GOT3 (cell line): ENCODE data around the gene MASP2.
"Not testable (repeated sequence)": the region's sequence is repeated elsewhere in the genome, so short reads cannot be mapped to it uniquely, and the experiment has no call there.

Experiments used
- DNase-seq: peaks from one replicate; lab custom pipeline; 2025; ENCODE audit warnings: mixed read lengths; lab: John Stamatoyannopoulos, UW

MASP2 gene

DNA sequence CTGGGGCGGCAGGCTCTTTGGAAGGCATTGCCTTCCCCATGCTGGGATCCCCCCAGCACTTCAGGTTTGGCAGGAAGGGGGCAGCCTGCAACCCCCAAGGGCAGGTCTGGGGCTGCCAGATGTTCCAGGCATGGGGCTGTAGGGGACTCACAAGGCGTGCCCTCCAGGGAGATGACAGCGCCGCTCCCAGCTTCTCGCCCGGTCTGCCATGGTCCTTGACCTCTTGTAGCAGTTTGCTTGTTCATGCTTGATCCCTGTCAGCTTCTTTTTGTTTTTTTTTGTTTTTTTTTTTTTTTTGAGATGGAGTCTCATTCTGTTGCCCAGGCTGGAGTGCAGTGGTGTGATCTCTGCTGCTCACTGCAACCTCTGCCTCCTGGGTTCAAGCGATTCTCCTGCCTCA lies 56.2 kb downstream of the MASP2 start:
- DNase-seq = no peak

DNA sequence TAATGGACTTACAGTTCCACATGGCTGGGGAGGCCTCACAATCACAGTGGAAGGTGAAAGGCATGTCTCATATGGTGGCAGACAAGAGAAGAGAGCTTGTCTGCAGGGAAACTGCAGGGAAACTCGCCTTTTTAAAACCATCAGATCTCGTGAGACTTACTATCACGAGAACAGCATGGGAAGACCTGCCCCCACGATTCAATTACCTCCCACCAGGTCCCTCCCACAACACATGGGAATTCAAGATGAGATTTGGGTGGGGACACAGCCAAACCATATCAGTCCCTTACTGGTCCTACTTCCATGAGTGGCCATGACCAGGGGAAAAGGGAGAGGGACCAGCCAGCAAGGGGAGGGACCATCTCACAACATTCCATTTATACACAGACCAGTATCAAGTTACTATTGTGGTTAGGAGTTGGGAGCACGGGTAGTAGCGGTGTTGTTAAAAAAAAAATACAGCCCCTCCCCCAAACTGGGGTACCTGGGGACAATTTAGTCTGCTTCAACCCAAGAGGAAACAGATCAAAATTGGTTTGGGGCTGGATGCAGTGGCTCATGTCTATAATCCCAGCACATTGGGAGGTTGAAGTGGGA lies 57.0 kb downstream of the MASP2 start:
- not testable (repeated sequence) for DNase-seq

DNA sequence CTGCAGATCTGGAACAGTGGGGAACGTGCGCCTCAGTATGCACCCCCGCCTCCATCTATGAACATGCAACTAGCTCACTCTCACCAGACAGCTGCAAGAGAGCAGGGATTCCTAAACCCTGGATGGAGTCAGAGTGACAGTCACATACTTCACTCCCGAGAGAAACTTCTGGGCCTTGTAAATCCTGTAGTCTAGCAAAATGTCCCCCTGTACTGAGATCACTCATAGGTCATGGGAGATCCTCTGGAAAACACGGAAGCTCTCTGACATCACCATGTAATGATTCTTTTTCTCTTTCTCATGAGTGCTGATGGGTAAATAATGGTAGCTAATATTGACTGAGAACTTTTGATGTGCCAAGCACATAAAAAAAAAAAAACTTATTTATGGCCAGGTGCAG lies 57.9 kb downstream of the MASP2 start:
- no peak for DNase-seq

DNA sequence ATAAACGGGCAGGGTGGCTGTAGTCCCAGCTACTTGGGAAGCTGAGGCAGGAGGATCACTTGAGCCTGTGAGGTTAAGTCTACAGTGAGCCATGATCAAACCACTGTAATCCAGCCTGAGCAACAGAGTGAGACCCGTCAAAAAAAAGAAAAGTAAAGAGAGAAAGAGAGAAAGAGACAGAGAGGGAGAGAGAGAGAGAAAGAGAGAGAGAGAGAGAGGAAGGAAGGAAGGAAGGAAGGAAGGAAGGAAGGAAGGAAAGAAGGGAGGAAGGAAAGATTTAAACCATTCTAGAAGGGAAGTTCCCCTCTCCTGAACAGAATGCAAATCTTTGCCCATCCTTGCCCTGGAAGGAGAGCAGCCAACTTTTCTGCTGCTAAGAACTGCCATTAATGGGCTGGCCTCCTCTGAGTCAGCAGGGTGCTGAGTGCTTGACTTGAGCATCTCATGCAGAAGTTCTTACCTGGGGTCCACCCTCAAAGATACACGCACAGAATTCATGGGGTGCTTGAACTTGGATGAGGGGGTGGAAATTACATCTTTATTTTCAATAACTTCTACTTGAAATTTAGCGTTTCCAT lies 59.1 kb downstream of the MASP2 start:
- no peak for DNase-seq

DNA sequence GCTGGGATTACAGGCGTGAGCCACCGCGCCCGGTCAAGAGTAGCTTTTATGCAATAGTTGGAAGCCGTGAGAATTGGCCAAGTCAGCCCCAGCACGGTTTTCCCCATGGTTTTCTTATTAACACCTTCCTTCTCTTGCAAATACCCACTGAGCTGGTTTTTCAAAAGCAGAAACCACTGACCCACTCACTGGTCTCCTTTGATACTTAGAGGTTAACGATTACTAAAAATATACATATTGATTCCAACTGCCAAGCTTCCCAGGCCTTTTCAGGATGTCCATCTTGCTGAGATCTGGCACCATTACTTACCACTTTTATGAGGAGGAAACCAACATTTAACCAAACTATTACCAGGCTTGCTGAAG lies 60.5 kb downstream of the MASP2 start:
- DNase-seq = no peak

DNA sequence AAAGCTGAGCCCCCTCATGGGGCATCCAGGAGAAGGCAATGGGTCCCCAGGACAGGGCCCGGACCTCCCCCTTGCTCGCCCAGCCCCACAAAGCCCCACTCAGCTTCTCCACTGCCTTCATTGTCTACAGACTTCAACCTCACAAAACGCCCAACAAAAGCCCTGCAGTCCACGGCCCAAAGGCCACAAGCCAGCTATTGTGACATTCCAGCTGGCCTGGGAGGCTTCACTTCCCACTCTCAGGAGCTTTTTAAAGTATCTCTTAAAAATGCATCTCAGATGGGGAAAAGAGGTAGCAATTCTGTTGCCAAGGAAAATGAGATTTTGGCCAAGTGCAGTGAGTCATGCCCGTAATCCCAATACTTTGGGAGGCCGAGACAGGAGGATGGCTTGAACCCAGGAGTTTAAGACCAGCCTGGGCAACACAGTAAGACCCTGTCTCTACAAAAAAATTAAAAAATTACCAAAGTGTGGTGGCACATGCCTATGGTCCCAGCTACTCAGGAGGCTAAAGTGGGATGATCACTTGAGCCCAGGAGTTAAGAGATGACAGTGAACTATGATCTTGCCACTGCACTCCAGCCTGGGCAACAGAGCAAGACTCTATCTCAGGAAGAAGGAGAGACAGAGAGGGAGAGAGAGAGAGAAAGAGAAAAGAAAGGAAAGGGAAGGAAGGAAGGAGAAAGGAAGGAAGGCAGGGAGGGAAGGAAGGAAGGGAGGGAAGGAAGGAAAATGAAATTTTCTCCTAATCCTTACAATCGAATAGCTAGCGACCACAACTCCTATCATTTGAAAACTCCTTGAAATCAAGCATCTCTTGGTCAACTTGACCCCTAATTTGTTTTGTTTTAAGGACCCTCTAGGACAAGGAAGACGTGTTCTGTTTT lies 66.0 kb downstream of the MASP2 start:
- DNase-seq = no peak

DNA sequence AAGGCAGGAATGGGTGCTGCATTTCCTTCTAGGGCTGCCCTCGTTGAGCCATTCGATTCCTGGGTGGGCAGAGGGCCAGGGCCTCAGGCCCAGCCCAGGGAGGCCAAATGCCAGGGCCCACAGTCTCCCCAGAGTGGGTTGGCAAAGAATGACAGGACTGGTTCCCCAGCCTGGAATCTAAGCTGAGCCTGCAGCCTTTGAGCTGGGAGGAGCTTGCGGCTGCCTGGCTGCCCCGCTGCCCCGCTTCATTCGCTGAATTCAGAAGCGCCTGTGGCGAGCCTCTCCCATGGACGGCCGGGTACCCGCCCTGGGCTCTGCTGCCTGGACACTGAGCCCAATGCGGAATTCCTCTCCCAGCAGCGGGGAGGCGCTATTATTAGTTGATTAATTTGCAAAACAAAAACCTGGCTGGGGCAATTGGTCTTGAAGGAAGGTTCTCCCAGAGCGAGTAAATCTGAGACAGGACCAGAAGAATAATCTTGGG lies 66.9 kb downstream of the MASP2 start:
- DNase-seq = peak; percentile 30

DNA sequence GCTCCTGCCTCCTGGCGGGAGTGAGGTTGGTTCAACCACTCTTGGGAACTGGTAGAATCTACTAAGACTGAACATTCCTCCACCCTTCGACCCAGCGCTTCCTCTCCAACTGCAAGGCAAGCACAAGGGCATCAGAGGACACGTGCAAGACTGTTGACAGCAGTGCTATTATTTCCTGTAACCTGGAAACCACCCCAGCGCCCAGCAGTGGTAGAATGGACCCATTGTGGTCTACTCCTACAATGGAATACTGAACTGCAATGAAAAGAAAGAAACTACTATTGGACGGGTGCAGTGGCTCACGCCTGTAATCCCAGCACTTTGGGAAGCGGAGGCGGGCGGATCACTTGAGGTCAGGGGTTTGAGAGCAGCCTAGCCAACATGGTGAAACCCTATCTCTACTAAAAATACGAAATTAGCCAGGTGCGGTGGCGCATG lies 67.5 kb downstream of the MASP2 start:
- no peak for DNase-seq

DNA sequence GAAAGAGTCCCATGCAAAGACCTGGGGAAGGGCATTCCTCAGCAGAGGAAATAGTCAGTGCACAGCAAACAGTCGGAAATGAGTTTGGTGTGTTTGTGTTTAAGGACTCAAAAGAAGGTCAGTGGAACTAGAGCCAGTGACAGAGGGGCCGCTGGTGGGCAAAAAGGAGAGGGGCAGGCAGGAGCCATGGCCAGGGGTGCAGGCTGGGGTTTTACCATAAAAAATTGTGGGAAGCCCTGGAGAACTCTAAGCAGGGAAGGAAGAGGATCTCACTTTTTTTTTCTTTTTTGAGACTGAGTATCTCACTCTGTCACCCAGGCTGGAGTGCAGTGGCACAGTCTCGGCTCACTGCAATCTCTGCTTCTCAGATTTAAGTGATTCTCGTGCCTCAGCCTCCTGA lies 68.3 kb downstream of the MASP2 start:
- DNase-seq = no peak
